SK-N-DZ (cell line): ENCODE results near the gene SLC24A1.
A peak's percentile ranks its signal among the peaks of the same experiment; 100 is the strongest.

ENCODE experiments used
- DNase-seq: peaks from one replicate; pipeline ENCODE4 v3.0.0-alpha.2; 2015; ENCODE audit warnings: low spot score

SLC24A1 gene

GRCh38 chr15:65618560-65619109, 3.1 kb upstream of the SLC24A1 start:
- no peak for DNase-seq

DNA sequence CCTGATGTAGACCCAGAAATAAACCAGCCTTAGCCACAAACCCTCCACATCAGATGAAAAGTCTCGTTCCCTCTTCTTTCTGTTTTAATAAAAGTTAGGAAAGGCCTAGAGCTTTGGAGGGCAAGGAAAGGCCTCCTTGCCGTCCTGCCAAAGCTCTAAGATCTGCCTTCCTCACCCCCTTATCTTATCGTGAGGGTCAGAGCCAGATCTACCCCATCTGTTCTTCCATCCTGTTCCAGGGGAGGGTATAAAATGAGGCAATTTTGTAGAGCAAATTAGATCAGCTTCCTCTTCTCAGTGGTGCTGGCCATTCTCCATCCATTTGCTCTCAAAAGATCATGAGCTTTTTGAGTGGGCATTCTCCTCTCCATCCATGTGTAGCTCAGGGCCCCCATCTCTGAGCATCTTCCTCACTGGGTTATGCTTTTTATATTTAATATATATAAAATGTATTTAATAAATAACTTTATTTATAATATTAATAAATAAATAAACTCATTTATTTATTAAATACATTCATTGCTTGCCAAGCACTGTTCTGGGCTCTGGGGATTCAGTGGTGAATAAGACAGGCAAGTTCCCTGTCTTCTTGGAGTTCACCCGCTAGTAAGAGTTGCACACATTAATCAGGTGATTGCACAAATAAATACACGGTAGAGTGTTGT, 2.0 kb upstream of the SLC24A1 start:
- DNase-seq = peak; percentile 69

DNA sequence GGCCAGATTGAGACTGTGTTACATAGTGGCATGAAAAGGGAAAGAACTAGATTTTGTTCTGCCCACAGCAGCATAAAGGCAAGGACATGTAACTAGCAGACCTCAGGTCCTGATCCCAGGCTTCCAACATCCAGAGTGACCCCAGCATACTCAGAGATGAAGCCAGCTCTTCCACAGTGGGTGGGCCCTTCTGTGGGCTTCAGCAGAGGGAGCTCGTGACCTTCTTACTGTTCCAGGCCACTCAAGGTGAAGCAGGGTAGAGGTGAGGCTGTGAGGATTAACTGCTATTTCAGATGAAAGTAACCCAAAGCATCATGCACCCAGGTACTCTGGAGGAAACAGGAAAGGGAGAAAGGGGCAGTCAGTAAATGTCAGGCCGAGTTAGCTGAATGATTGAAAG, 905 bp upstream of the SLC24A1 start:
- DNase-seq = no peak

GRCh38 chr15:65623103-65623502, 1.4 kb downstream of the SLC24A1 start:
- DNase-seq = no peak

- DNase-seq = no peak
Measured at GRCh38 chr15:65626856-65627255, 5.1 kb downstream of the SLC24A1 start.

DNA sequence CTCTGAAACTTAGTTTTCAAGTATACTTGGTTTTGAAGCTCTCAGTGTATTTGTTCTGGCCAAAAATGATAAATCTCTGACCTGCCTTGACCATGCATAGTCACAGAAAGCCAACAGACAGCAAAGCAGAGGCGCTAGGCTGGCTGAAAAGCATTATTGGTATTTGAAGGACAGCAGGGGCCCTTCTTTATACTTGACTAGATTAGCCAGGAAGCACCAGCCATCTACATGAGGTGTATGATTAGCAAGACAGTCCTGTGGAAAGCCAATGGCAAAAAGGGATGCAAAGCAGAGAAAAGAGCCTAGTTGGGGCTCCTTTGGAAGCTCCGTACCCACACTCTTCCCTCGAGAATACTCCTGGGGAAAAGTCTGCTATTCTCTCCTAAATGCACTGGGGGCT, 7.8 kb downstream of the SLC24A1 start:
- DNase-seq = no peak

GRCh38 chr15:65630760-65631159, 9.0 kb downstream of the SLC24A1 start:
- DNase-seq = no peak

DNA sequence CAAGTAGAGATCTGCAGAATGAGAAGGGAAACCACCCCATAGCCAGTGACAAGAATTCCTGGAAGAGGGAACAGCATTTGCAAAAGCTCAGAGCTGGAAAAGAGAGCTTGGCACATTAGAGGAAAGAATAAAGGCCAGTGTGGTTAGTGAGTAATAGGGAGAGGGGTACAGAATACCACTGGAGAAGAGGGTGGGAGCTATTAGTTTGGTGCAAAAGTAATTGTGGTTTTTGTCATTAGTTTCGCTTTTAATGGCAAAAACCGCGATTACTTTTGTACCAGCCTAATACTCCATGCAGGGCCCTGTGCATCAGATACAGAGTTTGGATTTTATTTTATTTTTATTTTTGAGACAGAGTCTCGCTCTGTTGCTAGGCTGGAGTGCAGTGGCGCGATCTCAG, 9.8 kb downstream of the SLC24A1 start:
- DNase-seq = no peak

- no peak for DNase-seq
Measured at GRCh38 chr15:65632780-65633375, 11.1 kb downstream of the SLC24A1 start.

- no peak for DNase-seq
Measured at GRCh38 chr15:65633752-65634151, 12.0 kb downstream of the SLC24A1 start.

GRCh38 chr15:65634356-65634755, 12.6 kb downstream of the SLC24A1 start:
- DNase-seq = no peak

DNA sequence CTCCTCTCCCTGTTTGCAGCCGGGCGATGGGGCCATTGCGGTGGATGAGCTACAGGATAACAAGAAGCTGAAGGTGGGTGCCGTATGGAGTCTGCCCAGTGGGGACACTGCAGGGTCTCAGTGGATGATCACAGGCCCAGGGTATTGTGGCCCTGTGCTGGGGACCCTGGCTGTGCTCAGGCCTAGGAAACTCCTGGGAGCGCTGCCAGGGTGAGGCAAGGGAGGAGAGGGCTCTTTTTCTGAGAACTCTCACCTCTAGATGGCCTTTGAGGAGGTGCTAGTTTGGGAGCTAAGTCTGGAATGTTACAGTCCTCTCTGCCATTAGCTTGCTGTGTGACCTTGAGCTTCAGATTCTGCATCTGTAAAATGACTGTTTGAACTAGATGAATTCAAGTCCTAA, 16.4 kb downstream of the SLC24A1 start:
- DNase-seq = no peak

- DNase-seq = peak; percentile 79
Measured at GRCh38 chr15:65638681-65639089, 16.9 kb downstream of the SLC24A1 start.

DNA sequence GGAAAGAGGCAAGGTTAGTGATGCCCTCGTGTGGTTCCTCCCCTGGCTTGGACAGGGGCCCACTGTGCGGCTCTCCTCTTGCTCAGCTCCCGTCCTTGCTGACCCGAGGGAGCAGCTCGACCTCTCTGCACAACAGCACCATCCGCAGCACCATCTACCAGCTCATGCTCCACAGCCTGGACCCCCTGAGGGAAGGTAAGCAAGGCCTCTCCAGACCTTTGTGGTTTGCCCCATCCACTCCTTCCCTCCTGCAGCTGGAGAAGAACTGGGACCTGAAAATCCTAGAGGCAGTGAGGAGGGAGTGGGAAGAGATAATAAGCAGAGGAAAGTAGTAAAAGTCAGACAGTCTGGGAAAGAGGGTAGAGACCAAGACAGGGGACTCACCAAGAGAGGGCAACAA, 17.8 kb downstream of the SLC24A1 start:
- DNase-seq = no peak

- DNase-seq = peak; percentile 80
Measured at GRCh38 chr15:65641768-65642475, 20.2 kb downstream of the SLC24A1 start.

DNA sequence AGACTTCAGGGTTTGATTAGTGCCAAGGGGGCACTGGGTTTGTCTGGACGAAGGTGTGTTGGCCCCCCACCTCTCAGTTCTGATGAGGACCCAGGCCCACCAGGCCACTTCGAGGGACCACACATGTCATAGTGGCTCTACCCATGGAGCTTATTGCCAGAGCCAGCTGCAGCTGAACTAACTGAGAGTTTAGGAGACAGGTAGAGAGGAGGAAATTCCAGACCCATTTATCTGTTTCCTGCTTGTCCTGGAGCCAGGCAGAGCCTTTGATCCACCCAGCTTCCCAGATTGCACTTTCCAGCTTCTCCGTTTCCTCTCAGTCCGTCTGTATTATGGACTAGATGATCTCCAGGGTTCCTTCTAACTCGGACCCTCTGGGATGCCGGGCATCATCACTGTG, 20.9 kb downstream of the SLC24A1 start:
- no peak for DNase-seq

DNA sequence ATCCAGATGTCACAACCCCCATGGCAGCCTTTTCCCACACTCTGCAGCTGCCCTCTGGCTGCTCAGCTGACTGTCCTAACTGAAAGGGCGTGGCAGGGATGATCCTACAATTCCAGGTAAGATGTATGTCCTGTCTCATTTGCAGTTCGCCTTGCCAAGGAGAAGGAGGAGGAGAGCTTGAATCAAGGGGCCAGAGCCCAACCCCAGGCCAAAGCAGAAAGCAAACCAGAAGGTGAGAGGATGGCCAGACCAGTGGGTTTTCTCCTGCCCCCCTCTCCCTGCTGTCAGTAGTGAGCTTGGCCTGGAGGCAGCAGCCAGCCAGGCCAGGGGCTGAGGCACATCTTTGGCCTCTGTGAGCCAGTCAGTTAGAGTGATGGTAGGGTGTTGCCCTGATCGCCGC, 22.5 kb downstream of the SLC24A1 start:
- DNase-seq = no peak

DNA sequence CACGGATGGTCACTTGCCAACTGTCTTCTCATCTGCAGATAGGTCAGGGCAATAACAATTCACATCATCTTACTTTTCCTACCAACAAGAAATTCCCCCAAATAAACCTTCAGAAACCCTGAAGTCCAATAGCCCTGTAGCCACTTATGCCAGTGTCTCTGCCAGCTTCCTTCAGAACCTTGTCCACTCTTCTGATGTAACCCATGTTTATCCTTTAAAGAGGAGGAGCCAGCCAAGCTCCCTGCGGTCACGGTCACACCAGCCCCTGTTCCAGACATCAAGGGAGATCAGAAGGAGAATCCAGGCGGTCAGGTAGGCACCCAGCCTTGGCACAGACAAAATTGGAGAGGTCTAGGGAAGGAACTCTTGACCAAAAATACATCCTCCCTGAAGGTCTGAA, 23.7 kb downstream of the SLC24A1 start:
- DNase-seq = no peak

DNA sequence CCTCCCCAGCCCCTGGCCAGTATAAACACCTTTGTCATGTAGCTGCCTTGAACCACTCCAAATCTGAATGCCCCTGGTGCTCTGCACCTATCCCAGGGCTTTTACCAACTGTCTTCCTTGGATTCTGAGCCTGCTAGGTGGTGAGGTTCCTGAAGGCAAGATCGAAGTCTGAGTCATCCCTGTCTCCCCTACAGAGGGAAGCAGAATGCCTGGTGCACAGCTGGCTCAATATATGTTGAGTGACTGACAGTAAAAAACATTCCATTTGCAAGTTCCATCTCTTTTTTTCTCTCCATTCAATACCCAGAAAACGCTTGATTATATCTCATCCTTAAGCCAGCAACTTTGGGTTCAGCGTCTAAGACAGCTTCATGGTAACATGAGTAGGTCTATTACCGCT, 24.7 kb downstream of the SLC24A1 start:
- no peak for DNase-seq

DNA sequence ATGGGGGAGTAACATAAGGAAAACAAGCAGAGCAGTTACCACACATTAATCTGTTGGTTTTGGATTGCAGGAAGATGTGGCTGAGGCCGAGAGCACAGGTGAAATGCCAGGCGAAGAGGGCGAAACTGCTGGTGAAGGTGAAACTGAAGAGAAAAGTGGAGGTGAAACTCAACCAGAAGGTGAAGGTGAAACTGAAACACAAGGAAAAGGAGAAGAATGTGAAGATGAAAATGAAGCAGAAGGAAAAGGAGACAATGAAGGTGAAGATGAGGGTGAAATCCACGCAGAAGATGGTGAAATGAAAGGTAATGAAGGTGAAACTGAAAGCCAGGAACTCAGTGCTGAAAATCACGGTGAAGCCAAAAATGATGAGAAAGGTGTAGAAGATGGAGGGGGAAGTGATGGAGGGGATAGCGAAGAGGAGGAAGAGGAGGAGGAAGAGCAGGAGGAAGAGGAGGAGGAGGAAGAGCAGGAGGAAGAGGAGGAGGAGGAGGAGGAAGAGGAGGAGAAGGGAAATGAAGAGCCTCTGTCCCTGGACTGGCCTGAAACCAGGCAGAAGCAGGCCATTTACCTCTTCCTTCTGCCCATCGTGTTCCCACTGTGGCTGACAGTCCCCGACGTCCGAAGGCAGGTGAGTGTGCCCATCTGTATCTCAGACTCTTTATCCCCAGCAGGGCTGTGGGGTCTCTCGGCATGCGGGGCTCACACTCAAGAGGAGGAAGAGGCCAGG, 28.7 kb downstream of the SLC24A1 start:
- no peak for DNase-seq

- DNase-seq = no peak
Measured at GRCh38 chr15:65651042-65651322, 29.2 kb downstream of the SLC24A1 start.
